NCI-H524 (cell line): ENCODE measurements around the gene CCDC85C.

Experiments used
- DNase-seq, 2 experiments: peaks; one replicate each; lab custom pipeline; 2025; lab: John Stamatoyannopoulos, UW

CCDC85C gene

GRCh38 chr14:99512110-99512449 lies 91.9 kb downstream of the CCDC85C start:
- DNase-seq, result no peak

- DNase-seq, result no peak
These were observed 92.4 kb downstream of the CCDC85C start for GRCh38 chr14:99511421-99512109.

GRCh38 chr14:99510556-99511139 lies 93.4 kb downstream of the CCDC85C start:
- DNase-seq, result no peak

GRCh38 chr14:99509871-99510555 lies 94.0 kb downstream of the CCDC85C start:
- peak; percentile 79 to 94 for DNase-seq

- no peak for DNase-seq
These were observed 94.9 kb downstream of the CCDC85C start for GRCh38 chr14:99508896-99509629.

GRCh38 chr14:99507860-99508640 lies 96.0 kb downstream of the CCDC85C start:
- peak in 1 of 2 experiments; percentile 64 for DNase-seq

- no peak for DNase-seq
These were observed 97.7 kb downstream of the CCDC85C start for GRCh38 chr14:99506276-99506675.

GRCh38 chr14:99505089-99505488 lies 98.9 kb downstream of the CCDC85C start:
- DNase-seq, result no peak

GRCh38 chr14:99503848-99504453 lies 100.1 kb downstream of the CCDC85C start:
- DNase-seq, result no peak

- no peak for DNase-seq
These were observed 101.0 kb downstream of the CCDC85C start for GRCh38 chr14:99502989-99503421.

GRCh38 chr14:99497894-99498293 lies 106.1 kb downstream of the CCDC85C start:
- no peak for DNase-seq

- no peak for DNase-seq
These were observed 106.7 kb downstream of the CCDC85C start for GRCh38 chr14:99497341-99497740.

GRCh38 chr14:99484106-99484505 lies 119.9 kb downstream of the CCDC85C start:
- DNase-seq, result no peak

GRCh38 chr14:99481745-99482099 lies 122.3 kb downstream of the CCDC85C start:
- peak; percentile 23 to 60 for DNase-seq

GRCh38 chr14:99480917-99481744 lies 122.9 kb downstream of the CCDC85C start, which contains the start of gene CCNK:
CCNK (plus strand) TSS chr14:99481409; CDS start chr14:99492678, 11,269 bp downstream.
- DNase-seq, result peak; percentile 100

GRCh38 chr14:99479906-99480869 lies 123.8 kb downstream of the CCDC85C start, which contains the start of gene SETD3:
SETD3 (minus strand) TSS chr14:99480859; CDS start chr14:99465805, 15,054 bp downstream.
- DNase-seq, result peak; percentile 42 to 50

GRCh38 chr14:99479160-99479905 lies 124.7 kb downstream of the CCDC85C start:
- DNase-seq, result no peak

- no peak for DNase-seq
These were observed 125.9 kb downstream of the CCDC85C start for GRCh38 chr14:99478128-99478527.
